ENCODE measurements around the gene CTNNA1. TPM values are rescaled to one million over a fixed set of nuclear protein-coding genes. Genes with fewer than 3 reads are reported as not detected.

The CTNNA1 gene
- total RNA-seq, 1 experiment from 2014 or later = 734 TPM

DNA sequence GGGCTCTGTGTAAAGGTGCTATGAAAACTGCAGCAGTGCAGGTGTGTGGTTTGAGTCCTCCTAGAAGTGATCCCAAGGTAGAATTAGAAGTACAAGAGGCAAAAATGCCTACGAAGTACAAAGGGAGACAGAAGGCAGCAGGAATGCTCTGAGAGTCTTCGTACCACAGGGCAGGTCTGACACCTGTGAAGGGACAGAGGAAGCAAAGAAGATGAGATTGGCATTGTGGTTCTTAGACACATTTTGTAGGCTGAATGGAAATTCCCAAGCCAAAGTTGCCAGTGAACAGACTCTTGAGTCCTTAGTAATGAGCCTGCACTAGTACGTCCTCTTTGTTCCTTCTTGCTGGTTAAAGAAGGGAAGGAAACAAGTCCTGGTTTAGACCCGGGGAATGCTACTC lies 123.6 kb downstream of the CTNNA1 start:
- CTCF ChIA-PET = no interaction called here

DNA sequence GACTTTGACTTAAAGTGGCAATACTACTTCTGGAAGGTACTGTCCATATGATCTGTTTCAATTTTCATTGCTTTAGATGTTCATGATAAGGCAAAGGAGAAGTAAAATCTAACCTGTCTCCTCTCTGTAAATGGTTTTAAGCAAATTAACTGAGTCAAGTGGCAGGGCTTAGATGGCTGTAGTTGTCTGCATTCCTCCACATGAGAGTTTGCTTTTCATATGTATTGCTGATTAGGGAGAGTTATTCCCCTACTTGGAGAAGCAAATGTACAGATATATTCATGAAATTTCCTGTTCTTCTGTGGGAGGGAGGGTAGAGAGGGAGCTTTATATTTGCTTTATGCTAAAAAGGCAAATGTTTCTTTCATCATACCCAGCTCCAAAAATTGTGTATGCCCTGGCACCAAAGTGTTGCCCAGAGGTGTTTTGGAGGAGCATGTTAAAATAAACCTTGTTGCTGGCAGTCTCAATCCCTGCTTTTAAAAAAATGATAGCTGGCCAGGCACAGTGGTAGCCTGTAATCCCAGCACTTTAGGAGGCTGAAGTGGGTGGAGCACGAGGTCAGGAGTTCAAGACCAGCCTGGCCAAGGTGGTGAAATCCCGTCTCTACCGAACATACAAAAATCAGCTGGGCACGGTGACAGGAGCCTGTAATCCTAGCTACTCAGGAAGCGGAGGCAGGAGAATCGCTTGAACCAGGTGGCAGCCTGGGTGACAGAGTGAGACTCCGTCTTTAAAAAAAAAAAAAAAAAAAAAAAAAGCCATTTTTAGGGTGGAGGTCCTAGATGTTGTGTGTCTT lies 125.4 kb downstream of the CTNNA1 start:
- intact Hi-C loops (cut with micrococcal nuclease; ENCODE audit: unreplicated experiment) = no loop called here
- TF ChIP-seq, protein P1, sequence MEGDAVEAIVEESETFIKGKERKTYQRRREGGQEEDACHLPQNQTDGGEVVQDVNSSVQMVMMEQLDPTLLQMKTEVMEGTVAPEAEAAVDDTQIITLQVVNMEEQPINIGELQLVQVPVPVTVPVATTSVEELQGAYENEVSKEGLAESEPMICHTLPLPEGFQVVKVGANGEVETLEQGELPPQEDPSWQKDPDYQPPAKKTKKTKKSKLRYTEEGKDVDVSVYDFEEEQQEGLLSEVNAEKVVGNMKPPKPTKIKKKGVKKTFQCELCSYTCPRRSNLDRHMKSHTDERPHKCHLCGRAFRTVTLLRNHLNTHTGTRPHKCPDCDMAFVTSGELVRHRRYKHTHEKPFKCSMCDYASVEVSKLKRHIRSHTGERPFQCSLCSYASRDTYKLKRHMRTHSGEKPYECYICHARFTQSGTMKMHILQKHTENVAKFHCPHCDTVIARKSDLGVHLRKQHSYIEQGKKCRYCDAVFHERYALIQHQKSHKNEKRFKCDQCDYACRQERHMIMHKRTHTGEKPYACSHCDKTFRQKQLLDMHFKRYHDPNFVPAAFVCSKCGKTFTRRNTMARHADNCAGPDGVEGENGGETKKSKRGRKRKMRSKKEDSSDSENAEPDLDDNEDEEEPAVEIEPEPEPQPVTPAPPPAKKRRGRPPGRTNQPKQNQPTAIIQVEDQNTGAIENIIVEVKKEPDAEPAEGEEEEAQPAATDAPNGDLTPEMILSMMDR (IDR thresholded peaks at IDR 0.05; ENCODE audit: unreplicated experiment) = no peak
- Mint-ChIP-seq H3K27ac (ENCODE audit: unreplicated experiment) (no peak overlapping the region), H3K9me3 (ENCODE audit: low read depth, unreplicated experiment) (peaks cover 5% of the 10 kb centered on the region), H3K4me3 (ENCODE audit: low read depth, unreplicated experiment) (no peak overlapping the region), H3K4me1 (ENCODE audit: low read depth, unreplicated experiment) (peaks cover 31% of the 10 kb centered on the region), H3K27me3 (ENCODE audit: unreplicated experiment) (no peaks in the 10 kb centered on the region), H3K36me3 (ENCODE audit: insufficient read depth, unreplicated experiment) (peaks cover 13% of the 10 kb centered on the region)
- no peak for DNase-seq
- no TSS peak for BruUV-seq (replicated peaks)
- CTCF ChIA-PET = no interaction called here

More for the DNA sequence above, 123.6 kb downstream of the CTNNA1 start:
- no peak overlapping the region for H3K4me3 Mint-ChIP-seq (ENCODE audit: low read depth, unreplicated experiment)
- peaks cover 27% of the 10 kb centered on the region for H3K4me1 Mint-ChIP-seq (ENCODE audit: low read depth, unreplicated experiment)
- H3K27me3 Mint-ChIP-seq (ENCODE audit: unreplicated experiment) = no peaks in the 10 kb centered on the region
- TF ChIP-seq, protein P1 (IDR thresholded peaks at IDR 0.05; ENCODE audit: unreplicated experiment) = no peak
- DNase-seq = no peak
- H3K9me3 Mint-ChIP-seq (ENCODE audit: low read depth, unreplicated experiment) = peaks cover under 1% of the 10 kb centered on the region
- intact Hi-C loops (cut with micrococcal nuclease; ENCODE audit: unreplicated experiment) = no loop called here
- no peak overlapping the region for H3K27ac Mint-ChIP-seq (ENCODE audit: unreplicated experiment)
- BruUV-seq (replicated peaks) = no TSS peak
- H3K36me3 Mint-ChIP-seq (ENCODE audit: insufficient read depth, unreplicated experiment) = peaks cover 20% of the 10 kb centered on the region

DNA sequence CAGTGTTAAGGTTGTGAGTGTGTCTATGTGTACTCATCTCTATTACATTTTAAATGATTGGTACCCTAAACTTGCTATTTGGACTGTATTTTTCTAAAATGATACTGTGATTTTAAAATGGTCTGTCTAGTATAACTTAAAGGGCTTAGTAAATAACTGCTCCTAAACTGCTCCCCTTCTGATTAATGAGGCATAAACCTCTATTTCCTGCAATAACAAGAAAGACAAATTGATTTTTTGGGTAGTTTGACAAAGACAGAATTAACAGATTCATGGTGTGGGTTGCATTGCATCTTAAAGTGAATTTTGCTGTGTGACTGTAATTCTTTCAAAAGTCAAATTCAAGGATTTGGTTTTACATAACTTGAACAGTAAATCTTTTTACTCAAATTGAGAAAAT lies 130.0 kb downstream of the CTNNA1 start:
- H3K9me3 Mint-ChIP-seq (ENCODE audit: low read depth, unreplicated experiment) = peaks cover 5% of the 10 kb centered on the region
- H3K4me3 Mint-ChIP-seq (ENCODE audit: low read depth, unreplicated experiment) = no peak overlapping the region
- no peak for DNase-seq
- H3K36me3 Mint-ChIP-seq (ENCODE audit: insufficient read depth, unreplicated experiment) = peaks cover 24% of the 10 kb centered on the region
- peaks cover 27% of the 10 kb centered on the region for H3K4me1 Mint-ChIP-seq (ENCODE audit: low read depth, unreplicated experiment)
- CTCF ChIA-PET = interaction anchor here (0.9 kb wide), 1 partner anchor 11 kb away, joined by 3 read pairs; no protein-coding TSS in a partner anchor
- no TSS peak for BruUV-seq (replicated peaks)
- H3K27me3 Mint-ChIP-seq (ENCODE audit: unreplicated experiment) = no peaks in the 10 kb centered on the region
- intact Hi-C loops (cut with micrococcal nuclease; ENCODE audit: unreplicated experiment) = no loop called here
- H3K27ac Mint-ChIP-seq (ENCODE audit: unreplicated experiment) = no peak overlapping the region
- TF ChIP-seq, protein P1 (IDR thresholded peaks at IDR 0.05; ENCODE audit: unreplicated experiment) = no peak

DNA sequence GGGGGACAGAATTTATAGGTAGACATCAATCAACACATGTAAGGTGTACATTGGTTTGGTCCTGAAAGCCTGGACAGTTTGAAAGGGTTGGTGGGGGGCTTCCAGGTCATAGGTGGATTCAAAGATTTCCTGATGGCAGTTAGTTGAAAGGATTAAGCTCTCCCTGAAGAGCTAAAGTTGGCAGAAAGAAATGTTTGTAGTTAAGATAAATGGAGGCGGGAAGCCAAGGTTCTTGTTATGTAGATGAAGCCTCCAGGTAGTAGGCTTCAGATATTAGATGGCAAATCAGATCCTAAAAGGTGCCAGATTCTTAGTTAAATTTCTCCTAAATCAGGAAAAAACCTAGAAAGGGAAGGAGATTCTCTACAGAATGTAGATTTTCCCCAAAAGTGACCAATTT lies 130.9 kb downstream of the CTNNA1 start:
- TF ChIP-seq, protein P1 (IDR thresholded peaks at IDR 0.05; ENCODE audit: unreplicated experiment) = no peak
- Mint-ChIP-seq H3K4me3 (ENCODE audit: low read depth, unreplicated experiment) (no peak overlapping the region), H3K4me1 (ENCODE audit: low read depth, unreplicated experiment) (peaks cover 27% of the 10 kb centered on the region), H3K27ac (ENCODE audit: unreplicated experiment) (peak overlapping the region; percentile 77), H3K36me3 (ENCODE audit: insufficient read depth, unreplicated experiment) (peaks cover 29% of the 10 kb centered on the region), H3K27me3 (ENCODE audit: unreplicated experiment) (no peaks in the 10 kb centered on the region), H3K9me3 (ENCODE audit: low read depth, unreplicated experiment) (peaks cover 5% of the 10 kb centered on the region)
- DNase-seq = no peak
- intact Hi-C loops (cut with micrococcal nuclease; ENCODE audit: unreplicated experiment) = no loop called here
- CTCF ChIA-PET = no interaction called here
- no TSS peak for BruUV-seq (replicated peaks)

All from Calu3 (cell line).